HepG2 (cell line): Measurements from ENCODE around the gene ACSL5. TPM values are rescaled to one million over a fixed set of nuclear protein-coding genes. Genes with fewer than 3 reads are reported as not detected.

Source experiments
- ATAC-seq: fragments of 200-7000 bp; cut with Tn5 transposase; 3 replicates; pipeline ENCODE4 v1.9.1; 2020; ENCODE audit warnings: mild to moderate bottlenecking, moderate library complexity
- BruUV-seq: library from RNA; stranded (reverse); fragments of 400-500 nt; replicated peaks from 2 replicates; lab custom pipeline; 2021; lab: Mats Ljungman, UMichigan
- CTCF ChIA-PET: fragments of 300-600 bp; formaldehyde crosslinking; extraction: SDS; loops from one replicate; lab custom pipeline; 2021; ENCODE audit warnings: low total read pairs, inconsistent platforms, low intra/inter-chr PET ratio; lab: Yijun Ruan, JAX
- POLR2A ChIA-PET: fragments of 350-600 bp; sonication (Branson Sonifier 250); formaldehyde crosslinking; loops from one replicate; lab custom pipeline; 2020; ENCODE audit warnings: antibody characterized with exemption, inconsistent platforms; lab: Yijun Ruan, JAX
- DNase-seq: peaks from one replicate; pipeline ENCODE4 v3.0.0-alpha.2; 2015; ENCODE audit warnings: low spot score
- FAIRE-seq: peaks from 3 replicates; lab custom pipeline; 2011; peaks lifted over from hg19 to GRCh38; lab: Jason Lieb, UNC
- H2AFZ ChIP-seq: one replicate; pipeline ENCODE4 v1.6.1; 2011; ENCODE audit warnings: low read length, inconsistent platforms
- H3K27ac ChIP-seq: fragments of 300-600 bp; 3 replicates; pipeline ENCODE4 v1.8.0; 2011; ENCODE audit warnings: mixed run types, mild to moderate bottlenecking, mixed read lengths, low read length, inconsistent platforms; ENCODE audit not compliant: insufficient read depth; ENCODE audit errors: extremely low read length
- H3K27me3 ChIP-seq, 2 experiments: fragments of 200-600 bp in 1 of 2; 2 replicates in 1 of 2; 3 replicates in 1 of 2; pipeline versions ENCODE4 v1.6.0 to v1.8.0; 2011; ENCODE audit warnings: low read length in 2 of 2, mild to moderate bottlenecking in 2 of 2, moderate library complexity in 2 of 2, inconsistent platforms in 1 of 2; ENCODE audit not compliant: insufficient read depth in 2 of 2, control insufficient read depth in 1 of 2
- H3K36me3 ChIP-seq, 2 experiments: fragments of 200-600 bp in 1 of 2; replicated peaks in 1 of 2; 2 replicates in 1 of 2; 3 replicates in 1 of 2; pipeline versions ENCODE4 v1.5.1 to v1.8.0; 2011; ENCODE audit warnings: low read length in 2 of 2, inconsistent platforms in 1 of 2; ENCODE audit not compliant: insufficient read depth in 2 of 2, control insufficient read depth in 1 of 2
- H3K4me1 ChIP-seq: 2 replicates; pipeline ENCODE4 v1.5.1; 2012; ENCODE audit warnings: low read length, inconsistent platforms; ENCODE audit not compliant: insufficient read depth
- H3K4me2 ChIP-seq: 2 replicates; pipeline ENCODE4 v1.6.0; 2011; ENCODE audit warnings: low read depth, low read length, inconsistent platforms
- H3K4me3 ChIP-seq, 3 experiments: fragments of 200-600 bp in 1 of 3; sonication (generic), shearing (Covaris generic) in 1 of 3; replicated peaks in 1 of 3; 2 replicates each; pipeline ENCODE4 v1.5.1; 2011 to 2016; ENCODE audit warnings: low read length in 3 of 3, inconsistent platforms in 2 of 3, low read depth in 2 of 3, mild to moderate bottlenecking in 2 of 3, control low read depth in 1 of 3, mixed read lengths in 1 of 3; ENCODE audit not compliant: insufficient read depth in 1 of 3
- H3K79me2 ChIP-seq: one replicate; pipeline ENCODE4 v1.6.1; 2011; ENCODE audit warnings: low read length, inconsistent platforms; ENCODE audit not compliant: insufficient read depth
- H3K9ac ChIP-seq: 2 replicates; pipeline ENCODE4 v1.6.0; 2011; ENCODE audit warnings: mild to moderate bottlenecking, low read depth, low read length, inconsistent platforms; ENCODE audit not compliant: insufficient read depth
- H3K9me3 ChIP-seq: 2 replicates; pipeline ENCODE4 v1.5.1; 2012; ENCODE audit warnings: mild to moderate bottlenecking, low read length
- H4K20me1 ChIP-seq: 2 replicates; pipeline ENCODE4 v1.6.0; 2011; ENCODE audit warnings: inconsistent platforms, mild to moderate bottlenecking, low read length, moderate library complexity; ENCODE audit not compliant: insufficient read depth
- CENPT ChIP-seq: sonication (generic); formaldehyde crosslinking; IDR thresholded peaks from 2 replicates; pipeline ENCODE4 v1.8.0; 2022; ENCODE audit warnings: low read depth, mild to moderate bottlenecking, moderate library complexity, missing genetic modification reagents
- MYC ChIP-seq: sonication (generic); formaldehyde crosslinking; IDR thresholded peaks from 2 replicates; pipeline ENCODE4 v1.9.0; 2021; ENCODE audit warnings: missing genetic modification reagents, borderline replicate concordance
- TBX3 ChIP-seq: fragments of 450-650 bp; IDR thresholded peaks from 2 replicates; pipeline ENCODE4 v1.6.1; 2017; ENCODE audit warnings: antibody characterized with exemption, mild to moderate bottlenecking, inconsistent platforms, borderline replicate concordance
- TMF1 ChIP-seq: sonication (generic); formaldehyde crosslinking; IDR thresholded peaks from 2 replicates; pipeline ENCODE4 v1.8.1; 2022; ENCODE audit warnings: low read depth, missing genetic modification reagents
- ZBTB34 ChIP-seq: sonication (generic); formaldehyde crosslinking; IDR thresholded peaks from 2 replicates; pipeline ENCODE4 v1.8.0; 2022; ENCODE audit warnings: mild to moderate bottlenecking, missing genetic modification reagents
- ZNF263 ChIP-seq: sonication (generic); formaldehyde crosslinking; IDR thresholded peaks from 2 replicates; pipeline ENCODE4 v1.4.0; 2020; ENCODE audit warnings: missing genetic modification reagents
- WGBS: methylation state at CpG from one replicate; pipeline ENCODE4 v1.1.6; 2017; ENCODE audit warnings: low lambda C conversion rate; 5-methylcytosine and 5-hydroxymethylcytosine counted together
- in situ Hi-C: cut with HindIII; loops from 2 replicates; pipeline ENCODE4 v1.10.0; 2017; ENCODE audit warnings: low pct_unique_long_range_greater_than_20kb; ENCODE audit not compliant: extremely low pct_ligation_motif_present
- intact Hi-C: fragments of 100-400 bp; cut with micrococcal nuclease; formaldehyde crosslinking; loops from one replicate; pipeline ENCODE4 v1.10.0; 2022; ENCODE audit not compliant: unreplicated experiment
- polyA plus RNA-seq, 8 experiments: library from polyadenylated mRNA; depleted of rRNA in 3 of 8; stranded (reverse) in 7 of 8; unstranded in 1 of 8; fragments of >200 nt; fragmentation: Illumina TruSeq in 4 of 8; extraction: Trizol in 4 of 8; gene quantifications; 2 replicates each; pipeline versions ENCODE4 v1.2.1 to v1.2.3, GENCODE V29; 2011 to 2016; ENCODE audit warnings: low read depth in 4 of 8, missing spikeins in 1 of 8, mixed read lengths in 1 of 8; ENCODE audit not compliant: insufficient read depth in 1 of 8
- total RNA-seq, 5 experiments: library from RNA; depleted of rRNA; stranded (reverse); fragments of >200 nt; fragmentation: Illumina TruSeq; extraction: Trizol; gene quantifications; 2 replicates each; pipeline ENCODE4 v1.2.3, GENCODE V29; 2016; ENCODE audit warnings: low read depth in 1 of 5

The ACSL5 gene
- total and polyA plus RNA-seq, 2 of the 13 experiments (the other 11 are each of a cell fraction or from before 2014, with no cell fraction given) = 56.4 to 82.5 TPM

- WGBS = 97% methylated on average over 4 of the region's 4 CpGs
- H3K79me2 ChIP-seq = peaks cover 55% of the 10 kb centered on the region
Observed at GRCh38 chr10:112448888-112449287, 75.0 kb downstream of the ACSL5 start.

More at GRCh38 chr10:112448888-112449287, 75.0 kb downstream of the ACSL5 start:
- ATAC-seq (no peak), FAIRE-seq (no peak), DNase-seq (no peak)
- H4K20me1 ChIP-seq = no peaks in the 10 kb centered on the region
- peaks cover 32% of the 10 kb centered on the region for H3K4me1 ChIP-seq
- no peaks in the 10 kb centered on the region; a peak in 1 of 5 replicates for H3K27me3 ChIP-seq
- ChIA-PET POLR2A (no interaction called here), CTCF (no interaction called here)
- 0 out of 5 replicates have a peak, but pooled peaks cover 0 to 8% of the 10 kb centered on the region in 2 experiments for H3K36me3 ChIP-seq
- no peak for TF ChIP-seq ZBTB34
- no peak for TF ChIP-seq ZNF263 (CRISPR knock-in tag)
- TF ChIP-seq TMF1 = no peak
- TF ChIP-seq CENPT (CRISPR knock-in tag) = no peak
- no peak for TF ChIP-seq TBX3
- TF ChIP-seq MYC (CRISPR knock-in tag) = no peak
- no peak overlapping the region for H3K27ac ChIP-seq
- in situ Hi-C loops (loop anchor here (25.0 kb wide), 2 partner anchors 112 to 312 kb away; no protein-coding TSS in a partner anchor), intact Hi-C loops (no loop called here)
- 0 out of 2 replicates have a peak overlapping the region, but pooled peaks have one; percentile 78 for H3K4me2 ChIP-seq
- H3K9ac ChIP-seq = no peak overlapping the region
- H3K9me3 ChIP-seq = no peaks in the 10 kb centered on the region
- no peak overlapping the region for H3K4me3 ChIP-seq
- no TSS peak for BruUV-seq
- H2AFZ ChIP-seq = no peak overlapping the region
